Caki2 (cell line): ENCODE measurements around the gene ZCCHC14. TPM values are rescaled to one million over a fixed set of nuclear protein-coding genes. Genes with fewer than 3 reads are reported as not detected.
"Not testable (repeated sequence)": the region's sequence is repeated elsewhere in the genome, so short reads cannot be mapped to it uniquely, and the experiment has no call there.

Experiments used
- DNase-seq: peaks from one replicate; pipeline ENCODE4 v3.0.0-alpha.2; 2015; ENCODE audit warnings: low read depth
- in situ Hi-C: cut with HindIII; loops from 2 replicates; pipeline ENCODE4 v1.10.0; 2016; ENCODE audit warnings: low sequenced_read_pairs, low pct_unique_long_range_greater_than_20kb, mixed read lengths
- total RNA-seq: library from RNA; depleted of rRNA; stranded (reverse); fragments of >200 nt; shearing (Covaris generic); gene quantifications from 2 replicates; pipeline ENCODE4 v1.2.3, GENCODE V29; 2014; ENCODE audit warnings: low replicate concordance

ZCCHC14 gene
- total RNA-seq, 1 experiment from 2014 or later = 4.4 TPM

GRCh38 chr16:87502308-87502969 is 9.6 kb upstream of the ZCCHC14 start:
- in situ Hi-C loops = no loop called here
- no peak for DNase-seq

- no peak for DNase-seq
- in situ Hi-C loops = no loop called here
Observed at GRCh38 chr16:87501117-87501516, 8.3 kb upstream of the ZCCHC14 start.

- in situ Hi-C loops = no loop called here
- peak; percentile 70 for DNase-seq
Observed at GRCh38 chr16:87499189-87499486, 6.3 kb upstream of the ZCCHC14 start.

GRCh38 chr16:87498324-87499188 is 5.7 kb upstream of the ZCCHC14 start:
- DNase-seq = no peak

GRCh38 chr16:87497767-87498290 is 5.0 kb upstream of the ZCCHC14 start:
- DNase-seq, in situ Hi-C loops: not testable (repeated sequence)

More at GRCh38 chr16:87498324-87499188, 5.7 kb upstream of the ZCCHC14 start:
- in situ Hi-C loops = no loop called here

GRCh38 chr16:87497023-87497766 is 4.4 kb upstream of the ZCCHC14 start:
- DNase-seq, in situ Hi-C loops: not testable (repeated sequence)

- in situ Hi-C loops = no loop called here
- no peak for DNase-seq
Observed at GRCh38 chr16:87496447-87496801, 3.6 kb upstream of the ZCCHC14 start.

- DNase-seq = no peak
- in situ Hi-C loops = no loop called here
Observed at GRCh38 chr16:87495578-87496446, 3.0 kb upstream of the ZCCHC14 start.

GRCh38 chr16:87493608-87494280 is 920 bp upstream of the ZCCHC14 start:
- DNase-seq = peak; percentile 46
- in situ Hi-C loops = no loop called here

- in situ Hi-C loops = no loop called here
- no peak for DNase-seq
Observed at GRCh38 chr16:87492291-87492630, 563 bp downstream of the ZCCHC14 start.

- DNase-seq = no peak
- in situ Hi-C loops = no loop called here
Observed at GRCh38 chr16:87491522-87492290, 1.1 kb downstream of the ZCCHC14 start.

GRCh38 chr16:87490799-87491521 is 1.9 kb downstream of the ZCCHC14 start:
- in situ Hi-C loops, DNase-seq: not testable (repeated sequence)

- no peak for DNase-seq
- in situ Hi-C loops = no loop called here
Observed at GRCh38 chr16:87490096-87490798, 2.6 kb downstream of the ZCCHC14 start.

- no peak for DNase-seq
- in situ Hi-C loops = no loop called here
Observed at GRCh38 chr16:87489434-87490045, 3.3 kb downstream of the ZCCHC14 start.

GRCh38 chr16:87488960-87489359 is 3.9 kb downstream of the ZCCHC14 start:
- in situ Hi-C loops = not testable (repeated sequence)

More at GRCh38 chr16:87488960-87489359, 3.9 kb downstream of the ZCCHC14 start:
- not testable (repeated sequence) for DNase-seq
